ENCODE measurements around the gene SRGAP3.

Gene SRGAP3

GRCh38 chr3:9137676-9138075 lies 111.8 kb downstream of the SRGAP3 start:
- DNase-seq: no peak

GRCh38 chr3:9136746-9137465 lies 112.5 kb downstream of the SRGAP3 start:
- no peak for DNase-seq

- DNase-seq: no peak
Measured at GRCh38 chr3:9135930-9136525, 113.4 kb downstream of the SRGAP3 start.

GRCh38 chr3:9135526-9135925 lies 113.9 kb downstream of the SRGAP3 start:
- no peak for DNase-seq

- no peak for DNase-seq
Measured at GRCh38 chr3:9133656-9134055, 115.8 kb downstream of the SRGAP3 start.

- DNase-seq: no peak
Measured at GRCh38 chr3:9130345-9131305, 118.8 kb downstream of the SRGAP3 start.

- no peak for DNase-seq
Measured at GRCh38 chr3:9129365-9129764, 120.1 kb downstream of the SRGAP3 start.

GRCh38 chr3:9125278-9125951 lies 124.0 kb downstream of the SRGAP3 start:
- DNase-seq: no peak

GRCh38 chr3:9124730-9125129 lies 124.7 kb downstream of the SRGAP3 start:
- no peak for DNase-seq

GRCh38 chr3:9123840-9124239 lies 125.6 kb downstream of the SRGAP3 start:
- no peak for DNase-seq

- DNase-seq: no peak
Measured at GRCh38 chr3:9122732-9123364, 126.6 kb downstream of the SRGAP3 start.

- no peak for DNase-seq
Measured at GRCh38 chr3:9121366-9122001, 128.0 kb downstream of the SRGAP3 start.

GRCh38 chr3:9119331-9119730 lies 130.1 kb downstream of the SRGAP3 start:
- DNase-seq: no peak

- no peak for DNase-seq
Measured at GRCh38 chr3:9118222-9118621, 131.2 kb downstream of the SRGAP3 start.

GRCh38 chr3:9117220-9117619 lies 132.2 kb downstream of the SRGAP3 start:
- DNase-seq: no peak

- no peak for DNase-seq
Measured at GRCh38 chr3:9116336-9116735, 133.1 kb downstream of the SRGAP3 start.

- no peak for DNase-seq
Measured at GRCh38 chr3:9115336-9115735, 134.1 kb downstream of the SRGAP3 start.

GRCh38 chr3:9113040-9113439 lies 136.4 kb downstream of the SRGAP3 start:
- no peak for DNase-seq

- no peak for DNase-seq
Measured at GRCh38 chr3:9111866-9112265, 137.6 kb downstream of the SRGAP3 start.

GRCh38 chr3:9111417-9111816 lies 138.0 kb downstream of the SRGAP3 start:
- DNase-seq: no peak

- DNase-seq: no peak
Measured at GRCh38 chr3:9110802-9111201, 138.6 kb downstream of the SRGAP3 start.

- DNase-seq: no peak
Measured at GRCh38 chr3:9110316-9110715, 139.1 kb downstream of the SRGAP3 start.

Data from DMS53 (cell line).